HG02642 (cell line): ENCODE measurements around the gene ZNF845.
"Not testable (repeated sequence)": the region's sequence is repeated elsewhere in the genome, so short reads cannot be mapped to it uniquely, and the experiment has no call there.

Experiments
- ATAC-seq: cut with Tn5 transposase; IDR thresholded peaks from one replicate; pipeline ENCODE4 v1.9.1; 2021; ENCODE audit warnings: mild to moderate bottlenecking; ENCODE audit not compliant: unreplicated experiment, poor library complexity

Gene ZNF845

DNA sequence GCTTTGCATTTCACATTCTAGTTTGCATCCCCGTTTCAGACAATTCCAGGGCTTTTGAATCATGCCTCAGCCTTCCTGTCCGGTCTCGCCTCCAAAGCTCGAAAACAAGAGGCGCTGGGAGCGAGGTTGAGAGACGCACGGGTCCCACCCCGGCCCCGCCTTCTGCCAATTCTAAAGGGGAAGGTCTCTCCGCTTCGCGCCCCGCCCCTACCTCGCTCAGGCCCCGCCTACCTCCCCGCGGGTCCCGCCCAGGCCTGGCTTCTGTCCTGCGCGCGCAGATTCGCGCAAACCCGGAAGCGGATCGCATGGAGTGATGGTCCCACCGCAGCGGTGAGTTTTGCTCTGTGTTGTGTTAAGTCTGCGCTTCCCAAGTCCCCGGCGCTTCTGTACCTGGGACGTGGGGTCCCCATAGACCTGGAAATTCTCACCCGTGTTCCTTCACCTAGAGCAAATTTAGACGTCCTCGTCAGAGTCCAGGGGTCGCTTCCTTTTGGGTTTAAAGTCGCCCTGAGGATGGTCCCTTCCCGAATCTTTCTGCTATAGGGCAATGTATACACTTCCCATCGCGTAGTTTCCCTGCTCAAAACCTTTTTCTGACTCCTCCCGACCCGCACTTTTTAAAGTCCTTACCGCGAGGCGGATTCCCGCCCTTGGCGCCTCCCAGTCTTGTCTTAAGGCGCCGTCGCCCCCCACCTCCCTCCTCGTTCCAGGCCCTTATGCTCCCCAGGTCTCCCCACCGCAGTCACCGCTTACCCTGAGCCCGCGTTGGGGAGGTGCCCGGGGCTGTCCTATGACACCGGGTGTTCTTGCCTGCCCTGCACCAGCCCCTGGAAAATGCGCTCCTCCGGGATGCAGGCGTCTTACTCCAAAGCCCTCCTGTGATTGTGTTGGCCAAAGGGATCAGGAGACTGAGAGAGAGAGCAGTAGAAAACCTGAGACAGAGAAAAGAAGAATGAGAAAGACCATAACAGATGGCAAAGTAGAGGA lies at the start of gene ZNF845:
Gene ZNF845, plus strand, starts transcription at position 287 of the 987 bp plus-strand sequence. CDS start 7,559 bp downstream, outside the sequence.
- peak; percentile 98 for ATAC-seq

- no peak for ATAC-seq
These were observed 48.5 kb upstream of the ZNF845 start for GRCh38 chr19:53285087-53285486.

DNA sequence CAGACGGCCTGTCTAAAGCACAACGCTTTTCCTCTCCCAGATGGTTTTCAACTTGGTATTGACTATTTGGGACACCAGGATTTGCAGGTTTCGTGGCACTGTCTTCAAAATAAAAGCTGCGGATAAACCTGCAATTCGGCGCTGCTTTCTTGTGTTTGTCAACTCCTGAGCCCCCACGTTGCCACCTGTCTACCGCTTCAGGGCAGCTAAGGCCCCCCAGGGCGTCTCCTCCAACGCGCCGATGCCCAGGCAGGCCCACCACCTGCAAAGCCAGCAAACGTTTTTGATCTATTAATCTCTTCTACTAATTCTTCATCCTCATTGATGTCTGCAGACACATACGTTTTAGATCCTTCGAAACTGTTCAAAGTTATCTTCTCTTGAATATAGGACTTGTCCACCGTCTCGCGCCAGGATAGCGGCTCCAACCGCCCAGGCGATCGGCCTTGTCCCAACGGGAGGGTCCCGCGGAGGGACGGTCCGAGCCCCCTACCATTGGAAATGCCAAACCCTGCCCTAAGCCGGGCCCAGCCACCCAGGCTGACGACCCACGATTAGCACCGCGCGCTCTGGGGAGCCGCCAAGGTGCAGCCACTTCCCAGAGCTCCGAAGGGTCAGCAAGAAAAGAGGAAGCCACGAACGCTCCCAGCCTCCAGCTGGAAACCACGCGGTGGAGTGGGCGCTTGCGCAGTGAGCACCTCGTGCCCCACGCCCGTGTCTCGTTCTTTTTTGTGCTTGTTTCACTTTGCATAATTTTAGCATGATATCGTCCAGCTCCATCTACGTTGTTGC lies 42.6 kb upstream of the ZNF845 start:
- no peak for ATAC-seq

DNA sequence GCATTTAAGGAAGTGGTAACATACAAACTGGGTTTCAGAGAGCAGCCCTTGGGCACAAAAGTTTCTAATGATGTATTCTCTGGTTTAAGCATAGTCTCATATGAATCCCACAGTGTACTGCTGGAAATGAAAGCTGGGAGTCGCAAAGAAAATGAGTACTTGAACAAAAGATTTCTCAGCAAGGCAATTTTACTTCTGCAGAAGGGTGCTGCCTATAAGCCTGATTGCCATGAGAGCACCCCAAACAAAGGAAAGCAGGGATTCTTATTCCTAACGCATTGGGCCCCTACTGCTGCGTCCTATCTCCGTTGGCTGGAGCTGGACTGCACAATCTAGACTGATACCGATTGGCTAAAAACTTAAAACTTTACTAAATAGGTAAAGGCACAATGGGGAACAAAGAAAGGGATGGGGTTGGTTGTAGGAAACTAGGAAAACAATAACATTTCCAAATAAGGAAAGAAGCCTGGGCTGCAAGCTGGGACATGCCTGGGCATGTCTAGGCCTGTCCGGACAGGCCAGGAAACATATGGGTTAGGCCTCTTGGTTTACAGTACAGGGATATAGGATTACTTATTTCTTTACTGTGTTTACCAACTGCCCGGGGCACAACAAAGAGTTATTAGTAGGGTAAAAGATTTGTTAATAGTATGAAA lies 38.6 kb upstream of the ZNF845 start:
- ATAC-seq = no peak

GRCh38 chr19:53301341-53301740 lies 32.2 kb upstream of the ZNF845 start:
- not testable (repeated sequence) for ATAC-seq

DNA sequence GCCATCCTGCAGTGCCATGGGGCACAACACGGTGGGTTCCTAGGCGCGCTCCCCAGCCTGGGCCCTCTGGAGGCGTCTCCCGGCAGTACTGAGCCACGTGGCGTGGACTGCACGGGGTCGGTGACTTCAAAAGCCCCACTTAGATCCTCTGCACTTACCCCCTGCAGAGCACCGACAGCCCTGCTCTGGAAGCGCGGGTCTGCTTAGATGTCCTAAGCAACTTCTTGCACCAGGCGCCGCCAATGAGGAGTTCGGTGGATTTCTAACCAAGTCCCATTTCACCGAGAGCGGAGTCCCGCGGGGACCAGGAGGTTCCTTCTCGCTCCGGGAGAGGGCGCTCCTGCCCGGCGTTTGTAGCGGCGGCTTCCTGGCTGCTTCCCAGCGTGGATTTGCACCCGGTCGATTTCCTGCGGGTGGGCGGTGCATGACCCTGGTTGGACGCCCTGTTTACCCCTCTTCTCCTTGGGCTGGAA lies 25.2 kb upstream of the ZNF845 start:
- no peak for ATAC-seq

DNA sequence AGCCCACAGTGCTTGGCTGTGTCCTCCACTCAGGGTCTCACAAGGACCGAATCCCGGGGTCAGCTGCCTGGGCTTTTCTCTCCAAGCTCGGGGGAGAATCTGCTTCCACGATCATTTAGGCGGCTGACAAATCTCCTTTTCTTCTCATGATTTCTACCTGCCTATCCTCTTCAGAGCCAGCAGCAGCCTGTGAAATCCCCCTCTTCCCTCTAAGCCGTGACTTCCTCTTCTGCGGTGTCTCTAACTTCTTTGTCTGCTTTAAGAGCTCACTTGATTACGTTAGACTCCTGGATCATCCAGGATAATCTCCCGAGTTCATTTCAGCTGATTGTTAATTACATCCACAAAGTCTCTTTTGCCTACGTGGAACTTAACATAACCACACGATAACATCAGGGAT lies 22.5 kb upstream of the ZNF845 start:
- no peak for ATAC-seq

DNA sequence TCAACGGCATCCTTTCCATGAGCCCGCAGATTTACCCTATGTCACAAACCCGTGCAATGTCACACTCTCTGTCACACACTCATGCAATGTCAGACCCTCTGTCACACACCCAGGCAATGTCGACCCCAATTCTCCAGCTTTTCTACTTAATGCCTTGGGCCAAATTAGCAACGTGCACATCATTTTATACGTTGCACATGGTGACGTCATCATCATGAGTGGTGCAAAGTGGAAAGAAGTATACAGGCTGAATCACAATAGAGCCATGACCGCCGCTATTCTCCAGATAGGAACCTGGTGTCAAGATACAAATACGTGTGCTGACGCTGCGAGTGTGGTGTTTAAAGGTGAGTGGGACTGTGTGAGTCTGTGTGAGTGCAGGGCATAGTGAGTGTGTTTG lies 21.7 kb upstream of the ZNF845 start:
- no peak for ATAC-seq

DNA sequence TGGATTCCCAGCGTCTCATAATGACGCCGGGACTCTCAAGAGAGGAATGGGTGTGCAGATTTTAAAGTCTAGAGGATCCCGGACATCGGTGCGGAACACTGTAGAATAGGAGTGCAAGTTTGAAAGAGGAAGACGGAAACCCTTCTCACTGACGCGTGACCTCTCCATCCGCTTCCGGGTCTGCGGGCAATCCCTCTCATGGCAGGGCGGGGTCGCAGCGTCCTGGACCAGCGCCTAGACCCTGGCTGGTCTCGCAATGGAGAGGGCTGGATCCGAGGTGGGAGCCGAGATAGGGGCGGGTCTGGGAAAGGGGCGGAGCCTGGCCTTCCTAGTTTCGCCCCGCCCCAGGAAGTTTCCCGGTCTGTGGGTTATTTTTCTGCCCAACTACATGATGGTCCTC lies 4.6 kb upstream of the ZNF845 start:
- no peak for ATAC-seq

GRCh38 chr19:53332484-53332883 lies 1.1 kb upstream of the ZNF845 start:
- ATAC-seq = no peak

DNA sequence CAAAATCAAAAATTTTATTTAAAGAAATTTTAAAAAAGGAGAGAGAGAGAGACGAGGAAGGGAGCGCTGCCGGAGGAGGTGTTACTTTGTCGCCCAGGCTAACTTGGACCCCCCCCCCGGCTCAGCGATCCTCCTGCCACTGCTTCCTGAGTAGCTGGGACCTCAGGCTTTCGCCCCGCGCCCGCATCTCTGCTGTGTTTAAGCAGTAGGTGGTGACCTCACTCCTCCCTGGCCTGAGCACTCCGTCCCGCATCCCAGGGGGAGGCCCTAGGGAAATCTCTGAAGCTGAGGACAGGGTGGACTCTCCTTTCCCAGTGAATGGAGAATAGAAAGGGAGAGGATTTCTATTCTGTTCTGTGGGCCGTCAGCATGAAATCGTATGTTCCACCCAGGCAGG lies 485 bp upstream of the ZNF845 start:
- ATAC-seq = no peak

- ATAC-seq = not testable (repeated sequence)
These were observed 10.9 kb downstream of the ZNF845 start for GRCh38 chr19:53344403-53344802.

GRCh38 chr19:53355739-53356138 lies 22.2 kb downstream of the ZNF845 start:
- ATAC-seq = no peak

GRCh38 chr19:53357821-53358581 lies 24.5 kb downstream of the ZNF845 start:
- ATAC-seq = no peak

- not testable (repeated sequence) for ATAC-seq
These were observed 26.5 kb downstream of the ZNF845 start for GRCh38 chr19:53360056-53360455.

DNA sequence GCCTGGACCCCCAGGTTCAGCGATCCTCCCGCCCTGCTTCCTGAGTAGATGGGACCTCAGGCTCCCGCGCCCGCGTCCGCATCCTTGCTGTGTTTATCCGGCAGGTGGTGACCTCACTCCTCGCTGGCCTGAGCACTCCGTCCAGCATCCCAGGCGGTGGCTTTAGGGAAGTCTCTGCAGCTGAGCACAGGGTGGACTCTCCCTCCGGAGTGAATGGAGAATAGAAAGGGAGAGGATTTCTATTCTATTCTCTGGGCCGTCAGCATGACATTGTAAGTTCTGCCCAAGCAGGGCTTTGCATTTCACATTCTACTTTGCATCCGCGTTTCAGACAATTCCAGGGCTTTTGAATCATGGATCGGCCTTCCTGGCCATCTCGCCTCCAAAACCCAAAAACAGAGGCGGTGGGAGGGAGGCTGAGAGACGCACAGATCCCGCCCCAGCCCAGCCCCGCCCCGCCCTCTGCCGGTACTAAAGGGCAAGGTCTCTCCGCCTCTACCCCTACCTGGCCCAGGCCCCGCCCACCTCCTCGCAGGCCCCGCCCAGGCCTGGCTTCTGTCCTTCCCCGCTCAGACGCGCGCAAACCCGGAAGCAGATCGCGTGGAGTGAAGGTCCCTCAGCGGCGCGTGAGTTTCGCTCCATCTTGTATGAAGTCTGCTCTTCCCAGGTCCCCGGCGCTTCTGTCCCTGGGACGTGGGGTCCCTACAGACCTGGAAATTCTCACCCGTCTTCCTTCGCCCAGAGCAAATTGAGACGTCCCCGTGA lies 31.8 kb downstream of the ZNF845 start, which contains the start of gene ZNF525:
Gene ZNF525, plus strand, starts transcription at position 572 of the 765 bp plus-strand sequence. CDS start 6,577 bp downstream, outside the sequence.
- ATAC-seq = peak; percentile 97

DNA sequence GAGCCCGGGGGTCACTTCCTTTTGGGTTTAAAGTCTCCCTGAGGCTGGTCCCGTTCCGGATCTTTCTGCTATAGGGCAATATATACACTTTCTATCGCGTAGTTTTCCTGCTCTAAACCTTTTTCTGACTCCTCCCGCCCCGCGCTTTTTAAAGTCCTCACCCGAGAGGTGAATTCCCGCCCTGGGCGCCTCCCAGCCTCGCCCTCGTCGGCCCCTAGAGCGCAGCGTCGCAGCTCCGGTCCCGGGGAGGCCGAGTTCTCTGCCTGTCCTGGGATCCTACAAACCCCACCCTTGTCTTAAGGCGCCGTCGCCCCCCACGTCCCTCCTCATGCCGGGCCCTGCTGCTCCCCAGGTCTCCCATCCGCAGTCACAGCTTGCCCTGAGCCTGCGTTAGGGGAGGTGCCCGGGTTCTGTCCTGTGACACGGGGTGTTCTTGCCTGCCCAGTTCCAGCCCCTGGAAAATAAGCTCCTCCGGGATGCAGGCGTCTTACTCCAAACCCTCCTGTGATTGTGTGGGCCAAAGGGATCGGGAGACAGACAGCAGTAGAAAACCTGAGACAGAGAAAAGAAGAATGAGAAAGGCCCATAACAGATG lies 32.4 kb downstream of the ZNF845 start:
- peak; percentile 42 for ATAC-seq

GRCh38 chr19:53372196-53372595 lies 38.6 kb downstream of the ZNF845 start:
- ATAC-seq = no peak
